GM19193 (cell line): ENCODE results near the gene PPP2R2C.

Experiments used
- POLR2A ChIP-seq: IDR thresholded peaks from 4 replicates; pipeline ENCODE4 v1.6.1; 2011; ENCODE audit not compliant: insufficient read depth, insufficient read length; ENCODE audit errors: extremely low read depth

Gene PPP2R2C

DNA sequence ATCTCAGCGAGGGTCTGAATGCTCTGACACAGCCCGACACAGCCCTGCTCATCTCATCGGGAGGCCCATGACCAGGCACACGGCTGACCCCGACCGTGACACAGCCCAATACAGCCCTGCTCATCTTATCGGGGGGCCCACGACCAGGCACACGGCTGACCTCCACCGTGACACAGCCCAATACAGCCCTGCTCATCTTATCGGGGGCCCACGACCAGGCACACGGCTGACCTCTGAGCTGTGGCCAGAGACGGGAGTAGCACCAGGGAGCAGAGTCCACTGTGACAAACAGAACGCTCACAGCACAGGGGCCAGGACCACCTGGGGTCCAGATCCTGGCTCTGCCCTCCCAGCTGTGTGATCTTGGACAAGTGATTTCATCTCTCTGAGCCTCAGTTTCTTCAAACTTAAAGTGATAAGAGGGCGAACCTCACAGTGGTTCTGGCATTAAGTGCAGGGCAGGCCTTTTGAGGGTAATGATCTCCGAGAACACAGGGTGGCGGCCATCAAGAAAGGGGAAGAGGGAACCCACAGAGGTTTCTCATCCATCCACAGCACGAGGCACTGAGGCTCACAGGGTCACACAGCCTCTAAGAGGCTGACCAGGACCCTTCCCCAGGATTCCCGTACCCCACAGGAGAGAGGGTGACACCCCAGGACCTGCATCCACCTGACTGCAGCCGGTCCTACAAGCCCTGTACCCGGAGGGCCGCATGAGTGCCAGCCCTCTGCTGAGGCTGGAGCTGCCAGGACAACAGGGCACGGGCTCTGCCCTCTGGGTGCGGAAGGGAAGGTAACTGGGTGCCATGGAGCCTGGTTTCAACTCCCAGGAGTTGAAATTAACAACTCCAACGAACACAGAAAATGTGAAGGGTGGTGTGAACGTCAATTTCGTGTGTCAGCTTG is 142.7 kb downstream of the PPP2R2C start:
- TF ChIP-seq POLR2A, result no peak

GRCh38 chr4:6328526-6328925 is 143.9 kb downstream of the PPP2R2C start:
- TF ChIP-seq POLR2A, result no peak

DNA sequence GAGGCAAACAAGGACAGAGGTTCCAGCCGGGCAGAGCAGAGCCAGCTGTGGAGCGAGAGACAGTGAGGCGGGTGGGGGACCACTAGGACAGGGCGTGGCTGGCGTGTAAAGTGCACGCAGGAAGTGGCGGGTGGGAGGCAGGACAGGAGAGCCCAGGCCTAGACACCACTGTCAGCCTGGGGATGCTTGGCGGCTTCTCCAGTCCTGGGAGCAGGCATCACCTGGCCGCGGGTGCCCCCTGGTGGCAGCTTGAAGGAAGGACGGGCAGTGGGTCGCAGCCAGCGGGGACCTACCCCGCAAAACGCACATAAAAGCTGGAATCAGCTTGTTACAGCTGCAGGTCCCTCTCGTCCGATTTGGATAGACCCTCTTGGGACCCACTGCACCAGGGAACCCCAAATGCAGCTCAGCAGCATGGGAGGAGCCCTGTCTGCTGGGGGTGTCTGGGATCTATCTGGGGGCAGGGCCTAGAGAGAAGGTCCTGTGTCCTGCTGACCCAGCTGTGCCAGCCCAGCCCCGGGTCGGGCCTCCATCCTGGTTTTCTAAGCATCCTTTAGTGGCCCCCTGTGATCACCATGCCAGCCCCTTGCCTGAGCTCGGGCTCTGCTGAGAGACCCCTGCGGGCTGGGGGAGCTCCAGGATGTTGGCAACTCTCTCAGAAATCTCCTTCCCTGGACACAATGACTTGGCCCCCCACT is 145.0 kb downstream of the PPP2R2C start:
- TF ChIP-seq POLR2A, result no peak

DNA sequence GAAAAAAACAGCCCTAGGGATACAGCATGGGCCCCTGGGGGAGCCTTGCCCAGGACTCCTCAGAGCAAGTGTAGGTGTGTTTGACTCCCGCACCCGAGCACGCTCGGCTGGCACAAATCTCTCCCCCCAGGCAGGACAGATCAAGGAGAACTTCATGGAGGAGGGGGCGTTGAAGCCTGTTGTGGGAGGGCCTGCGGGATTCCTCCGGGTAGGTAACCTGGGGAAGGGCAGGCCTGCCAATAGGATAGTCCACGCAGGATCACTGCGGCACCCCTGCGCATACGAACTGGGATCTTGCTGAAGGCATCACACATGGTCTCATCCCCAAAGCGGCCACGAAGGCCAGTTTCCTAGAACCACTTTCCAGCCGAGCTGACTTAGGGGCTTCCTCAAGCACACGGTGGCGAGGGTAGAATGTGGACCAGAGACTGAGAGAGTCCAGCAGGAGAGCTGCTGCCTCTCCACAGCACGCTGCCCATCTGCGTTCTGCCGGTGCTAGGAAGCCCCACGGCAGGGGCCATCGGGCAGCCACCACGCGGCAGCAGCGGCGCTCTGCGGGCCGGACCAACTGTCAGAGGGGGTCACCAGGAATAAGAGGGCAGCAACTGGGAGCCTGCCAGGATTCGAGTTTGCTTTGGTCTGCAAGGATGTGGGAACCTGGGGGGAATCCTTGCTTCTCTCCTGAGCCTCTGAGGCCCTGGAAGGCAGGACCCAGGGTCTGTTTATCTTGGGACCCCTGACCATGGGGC is 145.9 kb downstream of the PPP2R2C start:
- no peak for TF ChIP-seq POLR2A

- TF ChIP-seq POLR2A, result no peak
Observed at GRCh38 chr4:6325788-6326290, 146.6 kb downstream of the PPP2R2C start.

- no peak for TF ChIP-seq POLR2A
Observed at GRCh38 chr4:6324999-6325787, 147.2 kb downstream of the PPP2R2C start.

GRCh38 chr4:6324461-6324998 is 147.9 kb downstream of the PPP2R2C start:
- no peak for TF ChIP-seq POLR2A

DNA sequence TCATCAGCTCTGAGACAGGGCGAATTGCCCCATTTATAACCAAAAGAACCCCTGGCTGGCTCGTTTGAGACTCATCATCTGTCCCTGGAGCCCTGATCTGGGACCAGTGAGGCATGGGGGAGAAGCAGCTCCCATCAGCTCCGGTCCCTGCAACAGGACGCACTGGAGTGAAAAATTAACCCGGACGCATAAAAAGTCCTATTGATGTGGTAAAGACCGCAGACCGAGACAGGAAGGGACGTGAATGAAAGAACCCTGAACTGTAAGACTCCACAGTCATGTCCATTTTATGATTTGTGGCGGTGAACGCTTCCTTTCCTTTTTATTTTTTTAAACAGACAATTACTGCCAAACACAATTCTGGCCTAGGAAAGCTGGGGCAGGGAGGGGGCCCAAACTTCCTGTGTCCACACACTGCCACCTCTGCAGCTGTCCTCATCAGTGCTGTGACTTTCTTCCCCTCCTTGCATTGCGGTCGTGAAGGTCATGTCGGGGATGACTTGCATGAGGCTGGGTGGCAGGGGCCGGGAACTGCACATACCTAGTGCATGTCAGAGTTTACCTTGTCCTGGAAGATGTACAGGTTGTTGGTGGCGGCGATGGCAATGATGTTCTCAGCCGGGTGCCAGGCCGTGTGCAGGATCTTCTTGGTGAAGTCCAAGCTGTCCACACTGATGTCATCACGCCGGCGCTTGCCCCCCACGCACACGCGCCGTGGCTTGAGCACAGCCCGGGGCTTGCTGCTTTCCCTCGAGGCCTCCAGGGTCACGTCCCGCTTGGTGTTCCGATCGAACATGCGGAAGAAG is 149.4 kb downstream of the PPP2R2C start:
- no peak for TF ChIP-seq POLR2A

GRCh38 chr4:6322067-6322760 is 150.2 kb downstream of the PPP2R2C start:
- TF ChIP-seq POLR2A, result no peak

DNA sequence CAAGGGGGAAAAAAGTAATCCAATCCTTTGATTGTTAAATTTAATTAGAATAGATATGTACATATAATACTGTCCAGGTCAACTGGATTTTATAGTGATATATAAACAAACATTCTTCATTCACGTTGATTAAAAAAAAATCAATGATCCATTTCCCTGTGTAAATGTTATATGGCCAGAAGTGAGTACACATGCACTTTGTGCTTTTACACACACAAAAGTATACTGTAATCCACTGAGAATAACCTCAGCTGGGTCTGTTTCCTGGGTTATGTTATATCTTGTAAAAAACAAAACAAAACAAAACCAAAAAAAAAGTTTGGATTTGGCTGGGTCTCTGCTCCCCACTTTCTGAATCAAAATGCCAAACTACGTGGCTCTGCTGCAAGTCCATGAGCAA is 151.1 kb downstream of the PPP2R2C start:
- TF ChIP-seq POLR2A, result no peak

GRCh38 chr4:6320663-6321062 is 151.8 kb downstream of the PPP2R2C start:
- no peak for TF ChIP-seq POLR2A

- no peak for TF ChIP-seq POLR2A
Observed at GRCh38 chr4:6319530-6320150, 152.8 kb downstream of the PPP2R2C start.
